Neural crest cell (in vitro differentiated cells): ENCODE measurements around the gene PLEKHA4. TPM values are rescaled to one million over a fixed set of nuclear protein-coding genes. Genes with fewer than 3 reads are reported as not detected.
"Not testable (repeated sequence)": the region's sequence is repeated elsewhere in the genome, so short reads cannot be mapped to it uniquely, and the experiment has no call there.

Experiments used
- DNase-seq: peaks from one replicate; pipeline ENCODE4 v3.0.0; 2021; ENCODE audit warnings: low read depth, mixed read lengths, low spot score
- H3K27ac Mint-ChIP-seq: one replicate; pipeline ENCODE4 v1.8.0; 2021; ENCODE audit warnings: mild to moderate bottlenecking, mixed read lengths; ENCODE audit not compliant: unreplicated experiment
- H3K27me3 Mint-ChIP-seq: 2 replicates; pipeline ENCODE4 v1.8.0; 2021; ENCODE audit warnings: low read depth, mild to moderate bottlenecking, mixed read lengths
- H3K36me3 Mint-ChIP-seq: 2 replicates; pipeline ENCODE4 v1.8.0; 2021; ENCODE audit warnings: low read depth, mild to moderate bottlenecking, mixed read lengths
- H3K4me1 Mint-ChIP-seq: 2 replicates; pipeline ENCODE4 v1.8.0; 2021; ENCODE audit warnings: mixed read lengths
- H3K4me3 Mint-ChIP-seq: one replicate; pipeline ENCODE4 v1.8.0; 2021; ENCODE audit warnings: mild to moderate bottlenecking, mixed read lengths
- H3K9me3 Mint-ChIP-seq: 2 replicates; pipeline ENCODE4 v1.8.0; 2021; ENCODE audit warnings: mixed read lengths
- CTCF ChIP-seq: fragments of 200-600 bp; sonication (generic); conservative IDR thresholded peaks from 2 replicates; pipeline ENCODE4 v1.5.0; 2021; ENCODE audit warnings: antibody characterized with exemption, mild to moderate bottlenecking
- total RNA-seq: library from RNA; stranded (reverse); gene quantifications from 2 replicates; pipeline ENCODE4 v1.2.1, GENCODE V29; 2021

Gene PLEKHA4
- total RNA-seq, 1 donor from 2014 or later: 41.8 TPM

- Mint-ChIP-seq H3K36me3 (peaks cover 25% of the 10 kb centered on the region), H3K4me1 (peaks cover 47% of the 10 kb centered on the region), H3K4me3 (peak overlapping the region; percentile 100), H3K27ac (peak overlapping the region; percentile 100), H3K9me3 (no peaks in the 10 kb centered on the region), H3K27me3 (no peaks in the 10 kb centered on the region)
- TF ChIP-seq CTCF: no peak
- DNase-seq: no peak
Observed at GRCh38 chr19:48873476-48874302, 5.3 kb upstream of the PLEKHA4 start.

DNA sequence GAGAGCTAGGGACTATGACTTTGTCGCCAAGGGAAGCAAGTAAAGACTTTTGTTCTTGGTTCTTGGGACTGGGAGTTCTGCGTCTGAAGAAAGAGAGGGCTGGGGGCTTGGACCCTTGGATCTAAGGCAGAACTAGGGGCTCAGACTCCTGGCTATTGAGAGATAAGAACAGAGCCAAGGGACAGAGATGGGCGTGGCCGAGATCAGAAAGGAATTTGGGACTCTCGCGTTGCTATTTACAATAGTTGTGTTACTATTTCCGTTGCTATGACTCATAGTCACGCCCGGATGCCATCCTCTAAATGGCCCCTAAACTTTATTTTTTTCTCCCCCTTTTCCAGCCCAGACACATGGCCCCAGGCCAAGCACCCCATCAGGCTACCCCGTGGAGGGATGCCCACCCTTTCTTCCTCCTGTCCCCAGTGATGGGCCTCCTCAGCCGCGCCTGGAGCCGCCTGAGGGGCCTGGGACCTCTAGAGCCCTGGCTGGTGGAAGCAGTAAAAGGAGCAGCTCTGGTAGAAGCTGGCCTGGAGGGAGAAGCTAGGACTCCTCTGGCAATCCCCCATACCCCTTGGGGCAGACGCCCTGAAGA is 4.6 kb upstream of the PLEKHA4 start:
- peaks cover 23% of the 10 kb centered on the region for H3K36me3 Mint-ChIP-seq

GRCh38 chr19:48872182-48872883 is 3.9 kb upstream of the PLEKHA4 start, which contains the start of gene PPP1R15A:
Gene PPP1R15A (plus strand): TSS chr19:48872421. CDS start chr19:48873234, 813 bp downstream.
- H3K27ac Mint-ChIP-seq: peak within 1 kb of the TSS; percentile 100
- H3K36me3 Mint-ChIP-seq: peaks cover 21% of the 10 kb centered on the region
- peaks cover 59% of the 10 kb centered on the region for H3K4me1 Mint-ChIP-seq
- H3K27me3 Mint-ChIP-seq: no peaks in the 10 kb centered on the region
- peak within 1 kb of the TSS; percentile 100 for H3K4me3 Mint-ChIP-seq
- H3K9me3 Mint-ChIP-seq: no peaks in the 10 kb centered on the region
- peak; percentile 18 for TF ChIP-seq CTCF
- peak; percentile 99 for DNase-seq

More for the DNA sequence above, 4.6 kb upstream of the PLEKHA4 start:
- Mint-ChIP-seq H3K27ac (peak overlapping the region; percentile 100), H3K4me1 (peaks cover 54% of the 10 kb centered on the region), H3K9me3 (no peaks in the 10 kb centered on the region), H3K27me3 (no peaks in the 10 kb centered on the region), H3K4me3 (peak overlapping the region; percentile 100)
- DNase-seq: peak; percentile 47
- TF ChIP-seq CTCF: no peak

DNA sequence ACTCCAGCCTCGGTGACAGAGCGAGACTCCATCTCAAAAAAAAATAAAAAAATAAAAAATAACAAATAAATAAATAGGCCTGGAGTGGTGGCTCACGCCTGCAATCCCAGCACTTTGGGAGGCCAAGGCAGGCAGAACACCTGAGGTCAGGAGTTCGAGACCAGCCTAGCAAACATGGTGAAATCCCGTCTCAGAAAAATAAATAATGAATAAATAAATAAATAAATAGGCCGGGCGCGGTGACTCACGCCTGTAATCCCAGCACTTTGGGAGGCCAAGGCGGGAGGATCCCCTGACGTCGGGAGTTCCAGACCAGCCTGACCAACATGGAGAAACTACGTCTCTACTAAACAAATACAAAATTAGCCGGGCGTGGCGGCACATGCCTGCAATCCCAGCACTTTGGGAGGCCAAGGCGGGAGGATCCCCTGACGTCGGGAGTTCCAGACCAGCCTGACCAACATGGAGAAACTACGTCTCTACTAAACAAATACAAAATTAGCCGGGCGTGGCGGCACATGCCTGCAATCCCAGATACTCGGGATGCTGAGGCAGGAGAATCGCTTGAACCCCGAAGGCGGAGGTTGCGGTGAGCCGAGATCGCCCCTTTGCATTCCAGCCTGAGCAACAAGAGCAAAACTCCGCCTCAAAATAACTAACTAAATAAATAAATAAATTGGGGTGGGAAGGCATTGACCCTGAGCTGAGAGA is 3.2 kb upstream of the PLEKHA4 start:
- Mint-ChIP-seq H3K36me3 (peaks cover 21% of the 10 kb centered on the region), H3K4me3 (peak overlapping the region; percentile 100), H3K4me1 (peaks cover 66% of the 10 kb centered on the region)
- H3K27ac Mint-ChIP-seq, DNase-seq, H3K9me3 Mint-ChIP-seq, H3K27me3 Mint-ChIP-seq: not testable (repeated sequence)

DNA sequence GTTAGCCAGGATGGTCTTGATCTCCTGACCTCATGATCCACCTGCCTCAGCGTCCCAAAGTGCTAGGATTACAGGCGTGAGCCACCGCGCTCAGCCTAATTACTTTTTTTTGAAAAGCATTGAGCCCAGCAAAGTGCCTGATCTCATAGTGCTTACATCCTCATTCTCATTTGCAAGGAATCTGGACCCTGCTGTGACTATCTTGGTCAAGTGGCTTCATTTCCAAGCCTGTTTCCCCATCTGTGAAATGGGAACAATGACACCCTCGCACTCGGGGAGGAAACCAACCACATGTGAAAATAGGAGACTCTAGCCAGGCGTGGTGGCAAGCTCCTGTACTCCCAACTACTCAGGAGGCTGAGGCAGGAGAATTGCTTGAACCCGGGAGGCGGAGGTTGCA is 1.6 kb upstream of the PLEKHA4 start:
- TF ChIP-seq CTCF: no peak
- H3K4me1 Mint-ChIP-seq: peaks cover 60% of the 10 kb centered on the region
- H3K4me3 Mint-ChIP-seq: no peak overlapping the region
- DNase-seq: no peak
- peaks cover 15% of the 10 kb centered on the region for H3K36me3 Mint-ChIP-seq
- H3K9me3 Mint-ChIP-seq: no peaks in the 10 kb centered on the region
- no peaks in the 10 kb centered on the region for H3K27me3 Mint-ChIP-seq
- H3K27ac Mint-ChIP-seq: no peak overlapping the region
